Sigmoid colon (tissue), 7 donors: ENCODE data around the gene CHCHD6. TPM values are rescaled to one million over a fixed set of nuclear protein-coding genes. Genes with fewer than 3 reads are reported as not detected.

Source experiments
- DNase-seq: peaks from one replicate; pipeline ENCODE4 v3.0.0-alpha.2; 2019
- H3K27ac ChIP-seq, 4 donors: fragments of 200-600 bp; sonication (generic); one replicate each; pipeline ENCODE4 v1.5.1; 2016 to 2019; ENCODE audit warnings: mild to moderate bottlenecking in 1 of 4
- H3K27me3 ChIP-seq, 3 donors: fragments of 200-600 bp; sonication (generic); one replicate each; pipeline ENCODE4 v1.5.1; 2019; ENCODE audit warnings: mild to moderate bottlenecking in 1 of 3
- H3K36me3 ChIP-seq, 4 donors: fragments of 200-600 bp; sonication (generic); one replicate each; pipeline ENCODE4 v1.5.1; 2016 to 2019
- H3K4me1 ChIP-seq, 4 donors: fragments of 200-600 bp; sonication (generic); one replicate each; pipeline ENCODE4 v1.5.1; 2017 to 2019
- H3K4me3 ChIP-seq, 4 donors: fragments of 200-600 bp; sonication (generic); one replicate each; pipeline ENCODE4 v1.5.1; 2017 to 2019; ENCODE audit warnings: mild to moderate bottlenecking in 2 of 4, moderate library complexity in 1 of 4
- H3K9me3 ChIP-seq, 4 donors: fragments of 200-600 bp in 3 of 4; sonication (generic) in 3 of 4; one replicate each; pipeline versions ENCODE4 v1.5.1 to v1.6.1; 2013 to 2019
- CTCF ChIP-seq, 4 experiments: fragments of 450-650 bp in 3 of 4; fragments of 200-600 bp in 1 of 4; IDR thresholded peaks; one replicate each; pipeline ENCODE4 v1.5.1; 2016 to 2019; ENCODE audit warnings: antibody characterized with exemption in 4 of 4, mild to moderate bottlenecking in 3 of 4, moderate library complexity in 2 of 4
- EP300 ChIP-seq, 4 donors: sonication (generic); formaldehyde crosslinking; IDR thresholded peaks; one replicate each; pipeline ENCODE4 v1.6.1; 2017; ENCODE audit warnings: antibody characterized with exemption in 4 of 4
- POLR2A ChIP-seq, 2 donors: fragments of 450-650 bp; IDR thresholded peaks; one replicate each; pipeline ENCODE4 v1.6.1; 2016; ENCODE audit warnings: antibody characterized with exemption in 2 of 2, mild to moderate bottlenecking in 2 of 2, moderate library complexity in 2 of 2
- POLR2AphosphoS5 ChIP-seq, 4 donors: sonication (generic); formaldehyde crosslinking; IDR thresholded peaks; one replicate each; pipeline ENCODE4 v1.6.1; 2017; ENCODE audit warnings: antibody characterized with exemption in 4 of 4
- WGBS, 2 donors: extraction: QIAGEN DNeasy Blood & Tissue Kit; methylation state at CpG; one replicate each; pipeline ENCODE4 v1.1.7; 2013; 5-methylcytosine and 5-hydroxymethylcytosine counted together
- intact Hi-C: fragments of 100-400 bp; cut with DNase I; formaldehyde crosslinking; loops from one replicate; pipeline ENCODE4 v1.15.1; 2023
- polyA plus RNA-seq, 3 donors: library from polyadenylated mRNA; stranded (reverse); fragments of 200-250 nt; gene quantifications; one replicate each; pipeline ENCODE4 v1.2.3, GENCODE V29; 2013
- total RNA-seq, 4 donors: library from RNA; depleted of rRNA; stranded (reverse); fragments of >200 nt; gene quantifications; one replicate each; pipeline ENCODE4 v1.1.0, GENCODE V29; 2016
- donor health status: healthy with polysubstance abuse.
- donor health status: Bipolar disorder and iron deficiency.
- donor health status: healthy.

CHCHD6 gene
- total and polyA plus RNA-seq, 7 donors, result 8.0 to 20.9 (median 14.4) TPM

DNA sequence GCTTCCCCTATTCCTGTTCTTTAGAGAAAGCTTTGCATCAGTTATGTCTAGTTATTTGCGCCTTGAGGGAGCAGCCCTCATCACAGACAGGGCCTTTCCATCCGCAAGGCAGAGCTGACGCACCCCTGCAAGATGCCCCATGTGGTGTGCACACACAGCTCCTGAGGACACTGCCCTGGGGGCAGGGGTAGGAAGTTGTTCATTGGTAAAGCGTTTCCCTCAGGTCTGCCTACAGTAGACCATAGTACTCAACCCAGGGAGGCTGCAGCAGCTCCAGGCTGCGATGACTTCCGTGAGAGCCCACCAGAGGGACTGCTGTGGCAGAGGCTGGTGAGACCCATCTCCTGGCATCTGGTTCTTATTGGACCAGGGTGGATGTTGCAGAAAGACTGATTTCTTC, 223.8 kb downstream of the CHCHD6 start:
- H3K4me3 ChIP-seq, result no peak overlapping the region
- no peaks in the 10 kb centered on the region for H3K27me3 ChIP-seq
- H3K9me3 ChIP-seq, result no peaks in the 10 kb centered on the region
- WGBS, 2 donors, result 95 to 96% methylated on average over 6 of the region's 6 CpGs
- no peak overlapping the region for H3K27ac ChIP-seq
- TF ChIP-seq EP300 (IDR thresholded peaks at IDR 0.05), result no peak
- TF ChIP-seq CTCF (IDR thresholded peaks at IDR 0.05), result no peak
- no peak for TF ChIP-seq POLR2AphosphoS5 (IDR thresholded peaks at IDR 0.05)
- no peak for TF ChIP-seq POLR2A (IDR thresholded peaks at IDR 0.05)
- peaks cover 0 to 17% (median 9%) of the 10 kb centered on the region in 4 donors for H3K4me1 ChIP-seq
- intact Hi-C loops, result no loop called here
- H3K36me3 ChIP-seq, result no peaks in the 10 kb centered on the region
- peak; percentile 27 for DNase-seq

DNA sequence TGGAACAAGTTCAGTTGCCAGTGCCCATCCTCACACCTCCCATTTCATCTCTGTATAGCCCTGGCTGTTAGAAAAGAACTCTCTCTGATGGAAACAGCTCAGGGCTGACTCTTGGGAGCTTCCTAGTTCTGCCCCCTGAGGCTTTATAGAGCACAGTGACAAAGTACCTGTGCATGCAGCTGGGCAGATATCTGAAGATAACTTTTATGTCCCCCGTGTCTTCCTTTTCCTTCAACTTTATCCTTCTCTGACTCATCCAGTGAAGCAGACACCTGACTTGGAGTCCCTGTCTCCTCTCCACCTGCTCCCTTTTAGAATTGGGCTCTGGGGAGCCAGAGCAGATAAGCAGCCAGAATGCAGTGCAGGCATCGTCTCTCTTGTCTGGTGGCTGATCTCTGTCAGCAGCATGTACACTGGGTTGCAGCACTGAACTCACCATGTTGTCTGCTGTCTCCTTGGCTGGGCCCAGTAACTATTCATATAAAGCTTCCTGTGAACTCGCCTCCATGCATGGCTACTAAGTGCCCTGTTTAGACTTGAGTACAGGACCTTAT, 225.0 kb downstream of the CHCHD6 start:
- peaks cover 0 to 17% (median 9%) of the 10 kb centered on the region in 4 donors for H3K4me1 ChIP-seq
- peak; percentile 25 for DNase-seq
- TF ChIP-seq POLR2A (IDR thresholded peaks at IDR 0.05) (no peak), CTCF (IDR thresholded peaks at IDR 0.05) (no peak), POLR2AphosphoS5 (IDR thresholded peaks at IDR 0.05) (no peak), EP300 (IDR thresholded peaks at IDR 0.05) (no peak)
- 74 to 89% methylated on average over 3 of the region's 3 CpGs for WGBS, 2 donors
- H3K4me3 ChIP-seq, result no peak overlapping the region
- intact Hi-C loops, result no loop called here
- no peaks in the 10 kb centered on the region for H3K36me3 ChIP-seq
- no peak overlapping the region for H3K27ac ChIP-seq
- no peaks in the 10 kb centered on the region for H3K9me3 ChIP-seq
- H3K27me3 ChIP-seq, result no peaks in the 10 kb centered on the region

GRCh38 chr3:126930936-126931600, 227.0 kb downstream of the CHCHD6 start:
- 95 to 96% methylated on average over 15 of the region's 15 CpGs for WGBS, 2 donors
- no peaks in the 10 kb centered on the region for H3K9me3 ChIP-seq

GRCh38 chr3:126931806-126932187, 227.8 kb downstream of the CHCHD6 start:
- intact Hi-C loops, result no loop called here
- Histone ChIP-seq H3K9me3 (no peaks in the 10 kb centered on the region), H3K27me3 (no peaks in the 10 kb centered on the region), H3K4me3 (no peak overlapping the region), H3K27ac (no peak overlapping the region), H3K4me1 (peaks cover 0 to 8% (median 4%) of the 10 kb centered on the region in 4 donors), H3K36me3 (no peaks in the 10 kb centered on the region)
- no peak for TF ChIP-seq POLR2AphosphoS5 (IDR thresholded peaks at IDR 0.05)
- no peak for TF ChIP-seq CTCF (IDR thresholded peaks at IDR 0.05)
- no peak for TF ChIP-seq EP300 (IDR thresholded peaks at IDR 0.05)
- TF ChIP-seq POLR2A (IDR thresholded peaks at IDR 0.05), result no peak
- WGBS, 2 donors, result 87 to 90% methylated on average over 9 of the region's 9 CpGs
- DNase-seq, result peak; percentile 40

More at GRCh38 chr3:126930936-126931600, 227.0 kb downstream of the CHCHD6 start:
- H3K4me1 ChIP-seq, result peaks cover 0 to 13% (median 6%) of the 10 kb centered on the region in 4 donors
- intact Hi-C loops, result no loop called here
- DNase-seq, result peak; percentile 46
- H3K27ac ChIP-seq, result no peak overlapping the region
- H3K4me3 ChIP-seq, result no peak overlapping the region
- H3K36me3 ChIP-seq, result no peaks in the 10 kb centered on the region
- TF ChIP-seq CTCF (IDR thresholded peaks at IDR 0.05), result no peak
- TF ChIP-seq POLR2A (IDR thresholded peaks at IDR 0.05), result no peak
- TF ChIP-seq POLR2AphosphoS5 (IDR thresholded peaks at IDR 0.05), result no peak
- TF ChIP-seq EP300 (IDR thresholded peaks at IDR 0.05), result no peak
- H3K27me3 ChIP-seq, result no peaks in the 10 kb centered on the region
